Aorta (tissue), 5 donors: ENCODE data around the gene NOL4L. TPM values are rescaled to one million over a fixed set of nuclear protein-coding genes. Genes with fewer than 3 reads are reported as not detected.

ENCODE experiments used
- ATAC-seq: fragments of 200-7000 bp; cut with Tn5 transposase; one replicate; pipeline ENCODE4 v1.9.1; 2022; ENCODE audit warnings: moderate library complexity; ENCODE audit not compliant: low FRiP score
- DNase-seq, 2 donors: peaks; one replicate each; pipeline ENCODE4 v3.0.0-alpha.2; 2020
- H3K27ac ChIP-seq, 2 donors: one replicate each; pipeline ENCODE4 v1.5.1; 2013; ENCODE audit warnings: low read length in 2 of 2, mild to moderate bottlenecking in 2 of 2, moderate library complexity in 2 of 2, control low read depth in 1 of 2, inconsistent platforms in 1 of 2, low read depth in 1 of 2
- H3K27me3 ChIP-seq, 2 donors: one replicate each; pipeline ENCODE4 v1.6.1; 2013; ENCODE audit warnings: control low read depth in 1 of 2, low read length in 1 of 2, mild to moderate bottlenecking in 1 of 2, moderate library complexity in 1 of 2; ENCODE audit not compliant: insufficient read depth in 2 of 2, control insufficient read depth in 1 of 2
- H3K36me3 ChIP-seq, 2 donors: one replicate each; pipeline ENCODE4 v1.6.1; 2013; ENCODE audit warnings: control low read depth in 1 of 2, low read length in 1 of 2, mild to moderate bottlenecking in 1 of 2; ENCODE audit not compliant: insufficient read depth in 2 of 2, control insufficient read depth in 1 of 2
- H3K4me1 ChIP-seq, 2 donors: one replicate each; pipeline ENCODE4 v1.6.1; 2013; ENCODE audit warnings: low read length in 2 of 2, control low read depth in 1 of 2, mild to moderate bottlenecking in 1 of 2, moderate library complexity in 1 of 2; ENCODE audit not compliant: insufficient read depth in 2 of 2, control insufficient read depth in 1 of 2
- H3K4me3 ChIP-seq, 2 donors: one replicate each; pipeline ENCODE4 v1.5.1; 2013; ENCODE audit warnings: low read length in 2 of 2, control low read depth in 1 of 2, mild to moderate bottlenecking in 1 of 2
- H3K9me3 ChIP-seq: one replicate; pipeline ENCODE4 v1.6.1; 2013; ENCODE audit warnings: mild to moderate bottlenecking, low read length; ENCODE audit not compliant: control insufficient read depth
- WGBS, 2 donors: extraction: QIAGEN DNeasy Blood & Tissue Kit; methylation state at CpG; one replicate each; pipeline ENCODE4 v1.1.7; 2013; 5-methylcytosine and 5-hydroxymethylcytosine counted together
- intact Hi-C, 2 donors: fragments of 100-400 bp; cut with DNase I; formaldehyde crosslinking; loops; one replicate each; pipeline versions ENCODE4 v1.14.2 to v1.15.0; 2022
- polyA plus RNA-seq, 2 donors: library from polyadenylated mRNA; stranded (reverse); fragments of 200-250 nt; gene quantifications; one replicate each; pipeline ENCODE4 v1.2.3, GENCODE V29; 2013
- total RNA-seq, 2 donors: library from RNA; stranded (reverse); fragmentation: NEBNext Ultra II Directional; extraction: Animal tissue kit (Norgen Biotek cat#: 25700); gene quantifications; one replicate each; pipeline ENCODE4 v1.2.1, GENCODE V29; 2021
- donor health status: healthy with polysubstance abuse.
- donor health status: Bipolar disorder and iron deficiency.
- donor health status: DM: no; HTN: no; CAD: no.
- donor health status: DM: no; HTN: no; CAD: no.
- donor health status: DM: yes; HTN: yes; CAD: no.

The NOL4L gene
- total and polyA plus RNA-seq, 4 donors: 2.3 to 29.5 (median 8.0) TPM

DNA sequence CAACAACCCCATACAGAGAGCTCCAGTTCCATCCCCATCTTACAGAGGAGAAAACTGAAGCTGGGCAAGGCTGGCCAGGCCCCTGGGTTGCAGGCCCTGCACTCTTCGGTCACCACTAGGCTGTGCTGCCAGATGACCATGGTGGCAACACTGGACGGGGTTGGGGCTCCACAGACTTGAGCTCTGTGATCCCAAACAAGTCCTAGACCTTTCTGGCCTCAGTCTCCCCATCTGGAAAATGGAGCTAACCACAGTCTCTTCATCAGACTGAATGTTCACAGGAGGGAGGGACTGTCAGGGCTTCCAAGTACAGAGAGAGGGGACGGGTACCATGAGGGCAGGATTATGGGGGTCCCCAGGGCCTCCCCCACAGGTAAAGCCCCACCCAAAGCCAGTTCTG lies 41.3 kb upstream of the NOL4L start:
- Histone ChIP-seq H3K4me1 (no peaks in the 10 kb centered on the region), H3K27me3 (no peaks in the 10 kb centered on the region), H3K4me3 (no peak overlapping the region), H3K36me3 (no peaks in the 10 kb centered on the region), H3K9me3 (no peaks in the 10 kb centered on the region), H3K27ac (no peak overlapping the region)
- intact Hi-C loops: no loop called here
- no peak for DNase-seq
- no peak for ATAC-seq
- WGBS, 2 donors: 89 to 95% methylated on average over 3 of the region's 3 CpGs

DNA sequence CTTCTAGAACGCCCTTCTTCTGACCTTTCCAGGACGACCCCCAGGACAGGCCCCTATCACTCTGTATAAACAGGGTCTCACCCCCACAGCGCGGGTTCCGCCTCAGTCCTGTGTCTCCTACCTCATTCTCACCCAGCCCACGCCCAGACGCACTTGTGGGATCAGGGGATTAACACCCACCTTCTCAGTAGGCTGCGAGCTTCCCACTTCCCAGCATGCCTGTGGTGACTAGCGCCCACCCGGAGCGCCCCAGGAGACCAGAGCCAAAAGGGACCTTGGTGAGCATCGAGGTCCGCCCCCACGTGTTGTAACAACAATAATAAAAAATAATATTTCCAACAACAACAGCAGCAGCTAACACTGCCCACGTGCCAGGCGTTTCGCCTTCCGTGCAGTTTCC lies 40.9 kb upstream of the NOL4L start:
- Histone ChIP-seq H3K36me3 (no peaks in the 10 kb centered on the region), H3K4me3 (no peak overlapping the region), H3K4me1 (no peaks in the 10 kb centered on the region), H3K9me3 (no peaks in the 10 kb centered on the region), H3K27me3 (no peaks in the 10 kb centered on the region), H3K27ac (no peak overlapping the region)
- no peak for DNase-seq
- intact Hi-C loops: no loop called here
- WGBS, 2 donors: 85 to 88% methylated on average over 18 of the region's 18 CpGs
- ATAC-seq: no peak

DNA sequence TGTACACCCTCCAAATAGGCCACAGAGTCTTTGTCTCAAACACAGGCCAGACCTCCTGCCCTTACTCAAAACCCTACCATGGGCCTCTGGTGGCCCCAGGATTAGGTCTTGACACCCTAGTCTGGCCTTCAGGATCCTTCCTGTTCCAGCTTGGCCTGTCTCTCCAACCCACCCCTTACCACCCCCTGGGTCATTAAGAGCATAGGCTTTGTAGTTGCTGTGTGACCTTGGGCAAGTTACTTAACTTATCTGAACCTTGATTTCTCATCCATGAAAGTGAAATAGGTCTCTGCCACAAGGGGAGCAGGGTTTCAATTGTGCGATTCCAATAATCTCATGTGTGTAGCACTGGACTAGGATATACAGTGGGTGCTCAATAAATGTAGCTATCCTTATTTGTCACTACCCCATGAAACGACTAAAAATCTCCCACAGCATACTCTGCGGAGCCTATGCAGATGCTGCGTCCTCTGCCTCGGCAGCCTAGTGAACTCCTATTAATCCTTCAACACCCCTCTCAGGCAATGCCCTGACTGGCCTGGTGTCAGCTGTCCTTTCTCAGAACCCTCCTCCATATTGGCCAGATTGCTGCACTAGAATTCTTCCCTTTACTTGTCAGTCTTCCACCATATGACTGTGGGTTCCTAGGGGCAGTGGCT lies 39.7 kb upstream of the NOL4L start:
- Histone ChIP-seq H3K9me3 (no peaks in the 10 kb centered on the region), H3K27me3 (no peaks in the 10 kb centered on the region), H3K27ac (no peak overlapping the region), H3K36me3 (no peaks in the 10 kb centered on the region), H3K4me1 (no peaks in the 10 kb centered on the region), H3K4me3 (no peak overlapping the region)
- ATAC-seq: no peak
- WGBS, 2 donors: 96 to 97% methylated on average over 5 of the region's 5 CpGs
- intact Hi-C loops: no loop called here
- DNase-seq: no peak

- intact Hi-C loops: no loop called here
- Histone ChIP-seq H3K27ac (no peak overlapping the region), H3K36me3 (no peaks in the 10 kb centered on the region), H3K9me3 (no peaks in the 10 kb centered on the region), H3K4me1 (no peaks in the 10 kb centered on the region), H3K4me3 (no peak overlapping the region), H3K27me3 (no peaks in the 10 kb centered on the region)
- DNase-seq: no peak
- 70 to 77% methylated on average over 15 to 18 of the region's 18 CpGs for WGBS, 2 donors
- ATAC-seq: no peak
Measured at GRCh38 chr20:32623667-32624157, 38.6 kb upstream of the NOL4L start.

- Histone ChIP-seq H3K36me3 (no peaks in the 10 kb centered on the region), H3K27ac (no peak overlapping the region), H3K4me1 (no peaks in the 10 kb centered on the region), H3K27me3 (no peaks in the 10 kb centered on the region), H3K9me3 (no peaks in the 10 kb centered on the region), H3K4me3 (no peak overlapping the region)
- intact Hi-C loops: no loop called here
- ATAC-seq (no peak), DNase-seq (no peak)
- 73 to 75% methylated on average over 17 to 21 of the region's 21 CpGs for WGBS, 2 donors
Measured at GRCh38 chr20:32622585-32623468, 37.7 kb upstream of the NOL4L start.

GRCh38 chr20:32621891-32622584 lies 36.9 kb upstream of the NOL4L start:
- no peaks in the 10 kb centered on the region for H3K36me3 ChIP-seq
- no peak for DNase-seq
- WGBS, 2 donors: 86 to 89% methylated on average over 16 of the region's 16 CpGs
- no peaks in the 10 kb centered on the region for H3K9me3 ChIP-seq
- H3K4me3 ChIP-seq: no peak overlapping the region
- intact Hi-C loops: no loop called here
- H3K27ac ChIP-seq: no peak overlapping the region
- no peaks in the 10 kb centered on the region for H3K27me3 ChIP-seq
- ATAC-seq: no peak
- no peaks in the 10 kb centered on the region for H3K4me1 ChIP-seq

DNA sequence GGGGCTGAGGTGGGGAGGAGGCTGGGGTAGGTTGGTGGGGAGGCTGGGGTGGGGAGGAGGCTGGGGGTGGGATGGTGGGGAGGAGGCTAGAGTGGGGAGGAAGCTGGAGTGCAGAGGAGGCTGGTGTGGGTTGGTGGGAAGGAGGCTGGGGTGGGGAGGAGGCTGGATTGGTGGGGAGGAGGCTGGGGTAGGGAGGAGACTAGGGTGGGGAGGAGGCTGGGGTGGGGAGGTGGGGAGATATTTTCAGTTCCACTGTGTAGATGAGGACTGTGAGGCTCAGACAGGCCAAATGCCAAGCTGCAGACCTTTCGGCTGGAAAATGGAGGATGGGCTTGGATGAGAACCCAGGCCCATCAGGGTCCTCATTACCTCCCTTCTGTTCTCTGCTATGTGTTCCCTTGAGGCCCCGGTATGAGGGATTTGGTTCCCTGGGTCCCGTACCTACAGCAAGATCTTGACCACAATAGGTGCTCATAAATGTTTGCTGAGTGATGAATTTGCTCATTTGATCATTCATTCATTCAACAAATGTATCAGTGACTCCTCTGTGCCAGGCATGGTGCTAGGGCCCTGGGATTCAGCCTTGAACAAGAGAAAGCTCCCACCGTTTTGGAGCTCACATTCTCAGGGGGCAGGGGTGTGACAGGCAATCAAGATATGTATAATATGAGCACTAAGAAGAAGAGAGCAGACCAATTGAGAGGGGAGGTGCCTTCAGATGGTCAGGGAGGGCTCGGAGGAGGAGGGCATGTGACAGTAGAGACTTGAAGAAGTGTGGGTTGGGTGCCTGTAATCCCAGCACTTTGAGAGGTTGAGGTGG lies 36.1 kb upstream of the NOL4L start:
- WGBS, 2 donors: 80 to 85% methylated on average over 5 of the region's 5 CpGs
- Histone ChIP-seq H3K27ac (no peak overlapping the region), H3K27me3 (no peaks in the 10 kb centered on the region), H3K36me3 (no peaks in the 10 kb centered on the region), H3K9me3 (no peaks in the 10 kb centered on the region), H3K4me1 (no peaks in the 10 kb centered on the region), H3K4me3 (no peak overlapping the region)
- intact Hi-C loops: no loop called here
- DNase-seq (no peak), ATAC-seq (no peak)

DNA sequence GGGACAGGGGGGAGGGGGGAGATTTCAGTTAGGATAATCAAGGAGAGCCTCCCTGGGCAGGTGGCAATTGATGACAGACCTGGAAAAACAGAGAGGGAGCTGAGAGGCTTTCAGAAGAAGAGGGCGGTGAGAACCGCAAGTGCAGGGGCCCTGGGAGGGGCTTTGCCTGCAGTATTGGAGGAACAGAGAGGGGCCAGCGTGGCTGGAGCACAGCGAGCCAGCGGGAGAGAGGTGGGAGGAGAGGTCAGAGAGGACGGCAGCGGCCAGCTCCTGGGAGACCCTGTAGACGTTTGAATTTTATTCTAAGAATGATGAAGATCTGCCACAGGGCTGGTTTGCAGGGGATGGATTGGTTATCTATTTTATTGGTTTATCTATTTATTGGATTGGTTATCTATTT lies 34.5 kb upstream of the NOL4L start:
- DNase-seq (no peak), ATAC-seq (no peak)
- intact Hi-C loops: no loop called here
- no peaks in the 10 kb centered on the region for H3K9me3 ChIP-seq
- H3K36me3 ChIP-seq: no peaks in the 10 kb centered on the region
- no peaks in the 10 kb centered on the region for H3K27me3 ChIP-seq
- no peak overlapping the region for H3K4me3 ChIP-seq
- 13 to 18% methylated on average over 8 of the region's 8 CpGs for WGBS, 2 donors
- no peaks in the 10 kb centered on the region for H3K4me1 ChIP-seq
- H3K27ac ChIP-seq: no peak overlapping the region
